Stimulated activated naive CD8-positive, alpha-beta T cell treated with anti-CD3 and anti-CD28 coated beads, Interleukin-15, Interleukin-2, amounts not matched to agents 100 ng/mL and 50 ng/mL, for 24 hours (primary cell): Measurements from ENCODE around the gene RENBP.
A peak's percentile ranks its signal among the peaks of the same experiment; 100 is the strongest.
"Not testable (repeated sequence)": the region's sequence is repeated elsewhere in the genome, so short reads cannot be mapped to it uniquely, and the experiment has no call there.

Experiments used
- H3K27ac Mint-ChIP-seq: one replicate; pipeline ENCODE4 v1.8.0; 2021; ENCODE audit warnings: mild to moderate bottlenecking, mixed read lengths
- H3K27me3 Mint-ChIP-seq: one replicate; pipeline ENCODE4 v1.8.0; 2021; ENCODE audit warnings: mixed read lengths
- H3K36me3 Mint-ChIP-seq: one replicate; pipeline ENCODE4 v1.8.0; 2021; ENCODE audit warnings: low read depth, mixed read lengths
- H3K4me1 Mint-ChIP-seq: one replicate; pipeline ENCODE4 v1.8.0; 2021; ENCODE audit warnings: low read depth, mixed read lengths
- H3K4me3 Mint-ChIP-seq: one replicate; pipeline ENCODE4 v1.8.0; 2021; ENCODE audit warnings: mild to moderate bottlenecking, mixed read lengths
- H3K9me3 Mint-ChIP-seq: one replicate; pipeline ENCODE4 v1.8.0; 2021; ENCODE audit warnings: mixed read lengths

Gene RENBP

DNA sequence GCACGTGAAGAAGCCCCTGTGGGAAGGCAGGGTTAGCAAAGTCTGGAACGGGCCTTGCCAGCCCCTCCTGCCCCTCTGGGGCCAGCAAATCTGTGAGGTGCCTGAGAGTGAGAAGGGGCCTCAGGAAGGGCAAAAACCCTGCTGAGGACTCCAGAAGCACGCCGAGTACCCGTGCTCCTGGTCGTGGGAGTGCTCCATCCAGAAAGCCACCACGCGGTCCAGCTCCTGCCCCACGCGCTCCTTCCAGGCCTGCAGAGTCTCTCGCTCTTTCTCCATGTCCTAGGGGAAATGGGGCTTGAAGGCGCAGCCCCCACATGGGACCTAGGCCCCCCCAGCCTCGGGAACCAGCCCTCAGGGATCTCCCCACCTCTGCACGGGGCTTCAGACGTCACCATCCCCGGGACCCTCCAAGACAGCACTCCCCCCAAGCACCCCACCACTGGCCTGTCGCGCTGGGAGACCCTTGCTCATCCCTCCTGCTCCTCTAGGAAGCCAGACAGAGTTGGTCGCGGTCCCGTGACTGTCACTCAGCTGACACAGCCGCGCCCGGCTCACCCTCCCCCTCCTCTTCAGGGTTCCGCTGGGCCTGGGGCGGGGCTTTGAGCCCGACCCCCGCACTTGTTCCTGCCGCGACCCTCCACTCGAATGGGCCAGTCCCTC is at the start of gene RENBP:
Gene RENBP (minus strand): TSS at position 504 of the 660 bp plus-strand sequence. CDS start 33 bp downstream, at position 471.
- Mint-ChIP-seq H3K27ac (peak within 1 kb of the TSS; percentile 77), H3K36me3 (no peaks in the 10 kb centered on the region), H3K9me3 (no peaks in the 10 kb centered on the region), H3K27me3 (no peaks in the 10 kb centered on the region), H3K4me1 (peaks cover 29% of the 10 kb centered on the region), H3K4me3 (peak within 1 kb of the TSS; percentile 79)

DNA sequence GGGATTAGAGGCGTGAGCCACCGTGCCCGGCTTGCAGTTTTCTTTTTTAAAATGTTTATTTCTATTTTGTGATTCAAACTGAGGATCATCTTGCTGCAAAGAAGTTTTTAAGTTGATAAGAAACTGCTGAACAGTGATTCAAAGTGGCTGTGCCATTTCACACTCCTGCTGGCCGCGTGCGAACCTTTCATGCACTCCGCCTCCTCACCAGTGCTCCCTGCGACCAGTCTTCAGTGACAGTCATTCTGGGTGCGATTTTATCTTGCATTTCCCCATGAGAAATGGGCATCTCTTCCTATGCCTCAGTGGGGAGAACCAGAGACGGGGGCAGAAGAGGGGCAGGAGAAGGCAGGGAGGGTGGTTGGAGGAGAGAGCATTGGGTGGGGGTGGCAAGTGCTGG is 49.5 kb upstream of the RENBP start:
- no peaks in the 10 kb centered on the region for H3K9me3 Mint-ChIP-seq
- H3K27me3 Mint-ChIP-seq: no peaks in the 10 kb centered on the region
- peaks cover 17% of the 10 kb centered on the region for H3K4me1 Mint-ChIP-seq
- H3K27ac Mint-ChIP-seq: no peak overlapping the region
- no peaks in the 10 kb centered on the region for H3K36me3 Mint-ChIP-seq
- H3K4me3 Mint-ChIP-seq: no peak overlapping the region

DNA sequence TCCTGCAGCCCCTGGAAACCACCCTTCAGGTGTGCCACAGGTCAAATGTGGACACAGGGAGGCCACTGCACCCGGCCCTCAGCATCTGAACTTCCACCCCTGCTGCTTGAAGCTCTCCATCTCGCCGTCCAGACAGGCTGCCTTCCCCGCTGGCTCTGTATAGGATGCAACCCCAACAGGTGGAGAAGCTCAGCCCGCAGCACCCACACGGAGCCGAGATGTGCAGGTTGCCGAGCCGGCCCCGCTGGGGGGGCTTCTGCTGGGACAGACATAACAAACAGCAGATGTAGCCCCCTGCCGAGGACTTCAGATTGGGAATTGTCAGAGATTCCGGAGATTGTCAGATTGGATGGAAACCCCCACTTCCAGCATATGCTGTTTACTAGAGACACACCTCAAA is 48.6 kb upstream of the RENBP start:
- no peaks in the 10 kb centered on the region for H3K27me3 Mint-ChIP-seq
- H3K4me1 Mint-ChIP-seq: peaks cover 20% of the 10 kb centered on the region
- H3K9me3 Mint-ChIP-seq: no peaks in the 10 kb centered on the region
- H3K27ac Mint-ChIP-seq: no peak overlapping the region
- H3K36me3 Mint-ChIP-seq: no peaks in the 10 kb centered on the region
- H3K4me3 Mint-ChIP-seq: no peak overlapping the region

DNA sequence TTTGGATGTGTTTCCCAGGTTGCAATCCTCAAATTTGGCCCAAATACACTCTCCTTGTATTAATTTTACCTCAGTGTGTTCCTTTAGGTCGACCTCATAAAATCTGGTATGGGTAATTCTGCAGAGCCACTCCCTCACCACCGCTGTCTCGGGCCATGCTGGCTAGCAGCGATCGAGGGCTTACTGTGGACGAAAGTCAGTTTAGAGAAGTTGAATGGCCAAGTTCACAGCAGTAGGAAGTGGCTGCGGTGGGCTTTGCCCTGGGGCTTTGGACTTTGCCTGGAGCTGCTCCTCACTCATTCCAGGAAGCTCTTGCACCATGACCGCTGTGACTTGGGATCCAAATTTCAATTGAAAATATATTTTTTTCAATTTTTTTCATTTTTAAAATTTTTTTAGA is 47.7 kb upstream of the RENBP start:
- no peaks in the 10 kb centered on the region for H3K9me3 Mint-ChIP-seq
- H3K36me3 Mint-ChIP-seq: no peaks in the 10 kb centered on the region
- no peaks in the 10 kb centered on the region for H3K27me3 Mint-ChIP-seq
- peaks cover 20% of the 10 kb centered on the region for H3K4me1 Mint-ChIP-seq
- H3K27ac Mint-ChIP-seq: no peak overlapping the region
- no peak overlapping the region for H3K4me3 Mint-ChIP-seq

DNA sequence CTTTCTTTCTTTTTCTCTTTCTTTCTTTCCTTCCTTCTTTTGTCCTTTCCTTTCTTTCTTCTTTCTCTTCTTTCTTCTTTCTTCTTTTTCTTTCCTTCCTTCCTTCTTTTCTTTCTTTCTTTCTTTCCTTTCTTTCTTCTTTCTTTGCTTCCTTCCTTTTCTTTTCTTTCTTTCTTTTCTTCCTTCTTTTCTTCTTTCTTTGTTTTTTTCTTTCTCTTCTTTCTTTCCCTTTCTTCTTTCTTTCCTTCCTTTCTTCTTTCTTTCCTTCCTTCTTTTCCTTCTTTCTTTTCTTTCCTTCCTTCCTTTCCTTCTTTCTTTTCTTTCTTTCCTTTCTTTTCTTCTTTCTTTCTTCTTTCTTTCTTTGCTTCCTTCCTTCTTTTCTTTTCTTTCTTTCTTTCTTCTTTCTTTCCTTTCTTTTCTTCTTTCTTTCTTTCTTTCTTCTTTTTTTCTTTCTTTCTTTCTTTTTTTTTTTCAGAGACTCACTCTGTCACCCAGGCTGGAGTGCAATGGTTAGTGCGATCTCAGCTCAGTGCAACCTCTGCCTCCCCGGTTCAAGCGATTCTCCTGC is 46.7 kb upstream of the RENBP start:
- Mint-ChIP-seq H3K27ac (peak overlapping the region; percentile 45), H3K9me3 (no peaks in the 10 kb centered on the region), H3K4me3 (no peak overlapping the region), H3K27me3 (no peaks in the 10 kb centered on the region), H3K4me1 (peaks cover 20% of the 10 kb centered on the region), H3K36me3 (no peaks in the 10 kb centered on the region)

DNA sequence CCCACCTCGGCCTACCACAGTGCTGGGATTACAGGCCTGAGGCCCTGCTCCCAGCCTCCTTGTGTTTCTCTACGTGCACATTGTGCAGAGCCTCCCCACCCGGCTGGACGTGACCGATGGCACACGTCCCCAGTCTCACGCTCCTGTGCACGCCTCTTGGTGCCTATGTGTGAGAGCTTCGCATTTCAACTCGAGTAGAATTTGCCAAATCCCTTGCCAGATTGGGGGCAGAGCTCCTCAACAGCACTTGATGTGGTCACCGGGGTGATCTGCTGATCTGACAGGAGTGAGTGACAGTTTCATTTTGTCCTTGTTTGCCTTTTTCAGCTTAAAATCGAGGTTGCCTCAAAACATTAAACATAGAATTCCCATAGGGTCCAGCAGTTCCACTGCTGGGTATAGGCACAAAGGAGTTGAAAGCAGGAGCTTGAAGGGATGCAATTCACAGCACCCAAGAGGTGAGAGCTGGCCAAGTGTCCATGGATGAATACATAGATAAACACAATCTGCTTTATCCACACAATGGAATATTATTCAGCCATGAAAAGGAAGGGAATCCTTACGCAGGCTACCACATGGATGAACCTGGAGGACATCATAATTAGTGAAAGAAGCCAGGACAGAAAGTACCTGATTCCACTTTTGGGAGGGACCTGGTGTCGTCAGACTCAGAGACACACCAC is 45.7 kb upstream of the RENBP start:
- Mint-ChIP-seq H3K4me3 (peak overlapping the region; percentile 51), H3K36me3 (no peaks in the 10 kb centered on the region), H3K27ac (peak overlapping the region; percentile 91), H3K4me1 (peaks cover 21% of the 10 kb centered on the region), H3K27me3 (no peaks in the 10 kb centered on the region), H3K9me3 (no peaks in the 10 kb centered on the region)

DNA sequence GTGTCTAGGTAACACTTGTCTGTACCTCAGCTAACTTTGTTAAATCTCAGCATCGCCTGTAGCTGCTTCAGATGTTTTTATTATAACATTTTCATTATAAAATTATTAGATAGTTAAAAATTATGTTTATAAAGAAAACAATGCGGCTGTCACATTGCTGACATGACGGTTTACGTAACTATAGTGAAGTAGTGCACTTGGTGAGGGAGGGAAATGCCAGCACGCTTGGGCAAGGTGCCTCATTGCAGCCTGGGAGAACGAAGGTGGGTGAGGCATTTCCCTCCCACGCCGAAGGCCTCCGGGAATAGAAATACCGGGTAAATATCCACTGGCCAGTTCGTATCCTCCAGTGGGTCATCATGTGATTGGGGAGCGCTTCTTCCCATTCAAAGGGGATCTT is 44.0 kb upstream of the RENBP start:
- no peaks in the 10 kb centered on the region for H3K36me3 Mint-ChIP-seq
- no peak overlapping the region for H3K4me3 Mint-ChIP-seq
- H3K9me3 Mint-ChIP-seq: no peaks in the 10 kb centered on the region
- peaks cover 35% of the 10 kb centered on the region for H3K4me1 Mint-ChIP-seq
- H3K27ac Mint-ChIP-seq: no peak overlapping the region
- H3K27me3 Mint-ChIP-seq: no peaks in the 10 kb centered on the region

DNA sequence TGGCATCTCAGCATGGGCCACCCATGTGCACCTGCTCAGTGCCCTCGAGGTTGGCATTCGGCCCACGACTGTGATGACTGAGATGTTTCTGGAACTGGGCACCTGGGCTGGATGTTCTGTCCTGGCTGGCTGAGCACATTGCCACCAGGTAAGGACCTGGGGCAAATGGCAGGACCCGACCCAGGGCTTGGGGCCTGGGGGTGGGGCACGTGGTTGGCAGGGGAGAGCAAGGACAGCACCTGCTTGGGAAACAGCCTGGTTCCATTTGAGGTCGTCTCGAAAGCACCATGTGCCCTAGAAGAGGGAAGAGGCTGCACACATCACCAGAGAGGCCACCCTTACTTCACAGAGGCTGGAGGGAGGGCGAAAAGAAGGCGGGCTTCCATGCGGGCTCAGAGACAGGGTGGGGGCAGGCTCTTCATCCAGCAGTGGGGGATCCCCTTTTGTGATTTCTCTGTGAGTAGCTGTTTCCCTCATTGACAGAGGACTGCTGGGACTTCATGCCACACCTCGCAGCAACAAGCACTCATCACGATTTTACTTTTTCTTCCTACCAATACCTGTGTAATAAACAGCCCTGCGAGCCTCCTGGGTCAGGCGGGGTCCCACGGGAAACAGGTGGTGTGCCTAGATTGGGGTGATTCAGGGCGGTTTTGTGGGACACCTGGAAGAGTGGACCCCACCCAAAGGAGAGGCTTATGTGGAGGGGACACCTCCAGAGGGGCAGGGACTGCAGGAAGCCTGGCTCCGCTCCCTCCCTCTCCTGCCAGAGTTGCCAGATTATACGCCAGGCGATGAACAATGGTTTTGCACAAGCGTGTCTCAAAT is 40.1 kb upstream of the RENBP start:
- no peaks in the 10 kb centered on the region for H3K27me3 Mint-ChIP-seq
- no peaks in the 10 kb centered on the region for H3K9me3 Mint-ChIP-seq
- peak overlapping the region; percentile 81 for H3K4me3 Mint-ChIP-seq
- H3K4me1 Mint-ChIP-seq: peaks cover 56% of the 10 kb centered on the region
- no peaks in the 10 kb centered on the region for H3K36me3 Mint-ChIP-seq
- H3K27ac Mint-ChIP-seq: peak overlapping the region; percentile 98

DNA sequence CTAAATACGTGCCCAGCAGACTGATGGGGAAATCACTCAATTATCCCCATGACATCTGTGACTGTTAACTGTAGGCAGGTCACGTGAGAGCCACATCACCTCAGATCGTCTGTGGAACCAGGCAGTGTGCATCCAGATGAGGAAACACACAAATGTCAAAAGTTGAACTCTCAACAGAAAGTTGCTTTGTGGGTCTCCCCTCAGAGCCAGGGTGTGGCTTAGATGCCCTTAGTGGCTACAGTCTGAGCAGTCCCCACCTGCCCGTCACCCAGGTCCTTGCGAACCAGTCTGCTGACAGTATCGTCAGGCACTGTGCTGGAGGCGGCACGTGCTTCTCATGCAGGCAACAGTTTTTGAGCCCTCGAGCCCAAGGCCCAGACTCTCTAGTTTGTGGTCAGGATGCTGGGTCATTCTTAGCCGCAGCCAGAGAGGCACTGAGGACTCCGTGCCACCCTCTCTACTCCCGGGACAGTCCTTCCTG is 38.9 kb upstream of the RENBP start:
- Mint-ChIP-seq H3K9me3 (no peaks in the 10 kb centered on the region), H3K27me3 (no peaks in the 10 kb centered on the region), H3K36me3 (no peaks in the 10 kb centered on the region), H3K27ac (peak overlapping the region; percentile 85), H3K4me1 (peaks cover 52% of the 10 kb centered on the region), H3K4me3 (peak overlapping the region; percentile 43)

DNA sequence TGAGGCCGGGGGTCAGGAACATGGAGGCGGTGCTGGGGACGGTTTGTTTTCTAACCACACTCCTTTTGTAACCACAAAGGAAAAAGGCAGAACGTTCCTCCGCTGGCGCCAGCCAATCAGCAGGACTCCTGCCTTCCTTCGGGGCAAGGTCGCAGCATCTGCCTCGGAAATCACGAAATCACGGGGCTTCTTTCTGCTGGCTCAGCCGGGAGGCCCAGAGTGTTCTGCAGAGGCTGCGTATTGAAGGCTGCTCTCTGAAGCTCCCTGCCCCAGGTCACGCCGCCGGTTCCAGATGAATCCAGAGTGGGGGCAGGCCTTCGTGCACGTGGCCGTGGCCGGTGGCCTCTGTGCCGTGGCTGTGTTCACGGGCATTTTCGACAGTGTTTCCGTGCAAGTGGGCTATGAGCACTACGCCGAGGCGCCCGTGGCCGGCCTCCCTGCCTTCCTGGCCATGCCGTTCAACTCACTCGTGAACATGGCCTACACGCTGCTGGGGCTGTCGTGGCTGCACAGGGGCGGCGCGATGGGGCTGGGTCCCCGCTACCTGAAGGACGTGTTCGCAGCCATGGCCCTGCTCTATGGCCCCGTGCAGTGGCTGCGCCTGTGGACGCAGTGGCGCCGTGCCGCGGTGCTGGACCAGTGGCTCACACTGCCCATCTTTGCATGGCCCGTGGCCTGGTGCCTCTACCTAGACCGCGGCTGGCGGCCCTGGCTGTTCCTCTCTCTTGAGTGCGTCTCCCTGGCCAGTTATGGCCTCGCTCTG is 37.5 kb upstream of the RENBP start:
- Mint-ChIP-seq H3K36me3 (no peaks in the 10 kb centered on the region), H3K4me3 (peak overlapping the region; percentile 52), H3K9me3 (no peaks in the 10 kb centered on the region), H3K4me1 (peaks cover 50% of the 10 kb centered on the region), H3K27me3 (no peaks in the 10 kb centered on the region), H3K27ac (peak overlapping the region; percentile 85)

DNA sequence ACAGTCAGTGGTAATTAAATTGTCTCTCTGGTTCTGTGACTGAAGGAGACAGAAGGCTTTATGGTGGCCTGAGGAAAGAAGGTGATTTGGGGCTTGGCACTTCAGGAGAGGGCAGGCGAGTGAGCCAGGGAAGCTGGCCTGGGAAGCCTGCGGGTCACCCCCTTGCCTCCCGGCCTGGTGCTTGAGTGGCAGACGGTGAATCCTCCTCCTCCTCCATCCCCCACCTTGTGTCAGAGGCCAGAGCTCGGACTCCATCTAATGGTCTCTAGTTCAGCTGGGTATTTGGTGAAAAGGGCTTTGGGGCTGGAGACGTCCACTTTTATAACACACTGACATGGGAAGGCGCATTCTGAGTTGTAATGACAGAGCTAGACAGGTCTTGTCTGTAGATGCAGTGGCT is 36.8 kb upstream of the RENBP start:
- Mint-ChIP-seq H3K4me3 (peak overlapping the region; percentile 52), H3K27me3 (no peaks in the 10 kb centered on the region), H3K9me3 (no peaks in the 10 kb centered on the region), H3K27ac (peak overlapping the region; percentile 84), H3K4me1 (peaks cover 50% of the 10 kb centered on the region), H3K36me3 (no peaks in the 10 kb centered on the region)

DNA sequence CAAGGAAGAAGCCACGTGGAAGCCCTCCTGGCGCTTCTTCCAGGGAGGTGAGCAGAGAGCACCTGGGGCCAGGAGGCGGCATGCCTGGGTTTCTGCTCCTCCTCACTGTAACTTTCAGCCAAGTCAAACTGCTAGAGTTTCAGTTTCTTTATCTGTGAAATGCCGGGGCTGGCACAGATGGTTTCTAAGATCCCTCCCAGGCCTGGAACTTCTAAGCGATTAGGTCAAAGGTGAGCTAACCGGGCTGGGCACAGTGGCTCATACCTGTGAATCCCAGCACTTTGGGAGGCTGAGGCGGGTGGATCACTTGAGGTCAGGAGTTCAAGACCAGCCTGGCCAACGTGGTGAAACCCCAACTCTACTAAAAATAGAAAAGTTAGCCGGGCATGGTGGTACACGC is 36.0 kb upstream of the RENBP start:
- H3K9me3 Mint-ChIP-seq, H3K27me3 Mint-ChIP-seq, H3K36me3 Mint-ChIP-seq: not testable (repeated sequence)
- H3K4me1 Mint-ChIP-seq: peaks cover 52% of the 10 kb centered on the region
- H3K4me3 Mint-ChIP-seq: peak overlapping the region; percentile 57
- H3K27ac Mint-ChIP-seq: peak overlapping the region; percentile 88

DNA sequence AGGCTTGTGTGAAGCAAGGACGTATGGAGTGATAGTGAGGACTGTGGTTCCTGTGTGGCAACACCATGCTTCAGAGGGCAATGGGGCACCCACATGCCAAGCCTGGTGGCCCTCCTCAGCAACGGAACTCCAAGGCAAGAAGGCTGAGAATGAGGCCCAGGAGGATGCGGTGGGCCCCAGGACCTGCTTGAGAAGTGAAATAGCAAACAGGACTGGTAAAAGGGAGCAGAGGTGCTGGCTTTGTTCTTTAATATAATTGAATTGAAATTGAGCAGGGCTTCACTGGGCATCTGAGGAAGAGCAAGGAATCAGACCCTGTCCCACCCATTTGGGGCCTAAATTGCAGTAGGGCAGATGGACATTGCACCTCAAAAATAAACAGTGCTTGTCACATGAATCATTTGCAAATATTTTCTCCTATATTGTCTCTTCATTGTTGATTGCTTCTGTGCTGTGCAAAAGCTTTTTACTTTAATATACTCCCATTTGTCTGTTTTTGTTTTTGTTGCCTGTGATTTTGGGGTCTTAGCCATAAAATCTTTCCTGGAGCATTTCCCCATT is 30.4 kb upstream of the RENBP start:
- Mint-ChIP-seq H3K27me3 (no peaks in the 10 kb centered on the region), H3K36me3 (peaks cover under 1% of the 10 kb centered on the region), H3K4me1 (peaks cover 25% of the 10 kb centered on the region), H3K9me3 (no peaks in the 10 kb centered on the region), H3K27ac (peak overlapping the region; percentile 94), H3K4me3 (peak overlapping the region; percentile 17)
